Measurements from ENCODE around the gene STK11IP.

STK11IP gene

GRCh38 chr2:219630770-219631405 lies 33.2 kb downstream of the STK11IP start:
- H3K4me1 ChIP-seq (ENCODE audit: control insufficient read depth, insufficient read depth, low read length): no peaks in the 10 kb centered on the region
- no peak overlapping the region for H3K4me3 ChIP-seq (ENCODE audit: low read depth, low read length)
- H3K27ac ChIP-seq (ENCODE audit: extremely low read depth, low read depth, low read length): no peak overlapping the region
- no peaks in the 10 kb centered on the region for H3K9me3 ChIP-seq (ENCODE audit: control insufficient read depth, insufficient read depth, low read depth, low read length)
- peaks cover 0 to 20% of the 10 kb centered on the region in 2 experiments; a peak in 1 of 3 replicates for H3K36me3 ChIP-seq (ENCODE audit: control insufficient read depth in 2 of 2, insufficient read depth in 1 of 2, low read length in 2 of 2)
- ChIA-PET POLR2A (interaction anchor here (1.3 kb wide), 1 partner anchor 8 kb away, joined by 3 read pairs; no protein-coding TSS in a partner anchor), CTCF (interaction anchor here (0.8 to 1.1 kb wide), 2 partner anchors 11 to 71 kb away, joined by 3 to 5 read pairs; no protein-coding TSS in a partner anchor)
- TF ChIP-seq TCF7L2 (IDR thresholded peaks at IDR 0.05; ENCODE audit: borderline replicate concordance, low read depth, low read length): no peak

- H3K4me1 ChIP-seq (ENCODE audit: control insufficient read depth, insufficient read depth, low read length): no peaks in the 10 kb centered on the region
- TF ChIP-seq PATZ1 (tag by site-specific recombination; IDR thresholded peaks at IDR 0.05) (no peak), ZNF548 (tag by site-specific recombination; IDR thresholded peaks at IDR 0.05) (no peak), ZNF664 (tag by site-specific recombination; IDR thresholded peaks at IDR 0.05) (no peak), ZNF19 (tag by site-specific recombination; IDR thresholded peaks at IDR 0.05; ENCODE audit: low read depth) (no peak), ZNF239 (tag by site-specific recombination; IDR thresholded peaks at IDR 0.05) (no peak), ZNF132 (tag by site-specific recombination; IDR thresholded peaks at IDR 0.05; ENCODE audit: borderline replicate concordance) (no peak), ZNF148 (tag by site-specific recombination; IDR thresholded peaks at IDR 0.05; ENCODE audit: borderline replicate concordance) (no peak), HOXA7 (CRISPR knock-in tag; IDR thresholded peaks at IDR 0.05; ENCODE audit: borderline replicate concordance) (no peak), ZNF121 (tag by site-specific recombination; IDR thresholded peaks at IDR 0.05) (no peak), ZBTB44 (tag by site-specific recombination; IDR thresholded peaks at IDR 0.05) (no peak), OSR2 (tag by site-specific recombination; IDR thresholded peaks at IDR 0.05) (no peak), ZNF274 (IDR thresholded peaks at IDR 0.05; ENCODE audit: low read length) (no peak), ZNF274 (tag by site-specific recombination; IDR thresholded peaks at IDR 0.05; ENCODE audit: borderline replicate concordance) (no peak), ZFP37 (tag by site-specific recombination; IDR thresholded peaks at IDR 0.05) (no peak), ZNF404 (tag by site-specific recombination; IDR thresholded peaks at IDR 0.05) (no peak), KLF9 (tag by site-specific recombination; IDR thresholded peaks at IDR 0.05; ENCODE audit: low read depth) (no peak)
- ChIA-PET POLR2A (interaction anchor here (1.3 kb wide), 1 partner anchor 7 kb away, joined by 3 read pairs; no protein-coding TSS in a partner anchor), CTCF (interaction anchor here (0.9 to 1.6 kb wide), 3 partner anchors 11 to 71 kb away, joined by 3 to 4 read pairs (median 3); no protein-coding TSS in a partner anchor)
- H3K9me3 ChIP-seq (ENCODE audit: control insufficient read depth, insufficient read depth, low read depth, low read length): no peaks in the 10 kb centered on the region
- H3K27ac ChIP-seq (ENCODE audit: extremely low read depth, low read depth, low read length): no peak overlapping the region
- H3K36me3 ChIP-seq (ENCODE audit: control insufficient read depth in 2 of 2, insufficient read depth in 1 of 2, low read length in 2 of 2): peaks cover 0 to 20% of the 10 kb centered on the region in 2 experiments; a peak in 1 of 3 replicates
- no peak overlapping the region for H3K4me3 ChIP-seq (ENCODE audit: low read depth, low read length)
Measured at GRCh38 chr2:219631406-219631891, 33.8 kb downstream of the STK11IP start.

All from HEK293 (cell line).